ENCODE data around the gene PBXIP1.
"Not testable (repeated sequence)": the region's sequence is repeated elsewhere in the genome, so short reads cannot be mapped to it uniquely, and the experiment has no call there.

The PBXIP1 gene

GRCh38 chr1:154931940-154932487, 23.9 kb downstream of the PBXIP1 start:
- DNase-seq: no peak

- DNase-seq: no peak
Measured at GRCh38 chr1:154926201-154926600, 29.7 kb downstream of the PBXIP1 start.

GRCh38 chr1:154925335-154926170, 30.3 kb downstream of the PBXIP1 start:
- DNase-seq: no peak

- no peak for DNase-seq
Measured at GRCh38 chr1:154923695-154924094, 32.2 kb downstream of the PBXIP1 start.

GRCh38 chr1:154913273-154913672, 42.6 kb downstream of the PBXIP1 start:
- DNase-seq: no peak

GRCh38 chr1:154912755-154913154, 43.1 kb downstream of the PBXIP1 start:
- DNase-seq: no peak

GRCh38 chr1:154911691-154912550, 44.0 kb downstream of the PBXIP1 start:
- DNase-seq: no peak

- DNase-seq: no peak
Measured at GRCh38 chr1:154910851-154911250, 45.0 kb downstream of the PBXIP1 start.

GRCh38 chr1:154908937-154909336, 47.0 kb downstream of the PBXIP1 start:
- DNase-seq: no peak

GRCh38 chr1:154908129-154908528, 47.8 kb downstream of the PBXIP1 start:
- DNase-seq: not testable (repeated sequence)

GRCh38 chr1:154906621-154907081, 49.2 kb downstream of the PBXIP1 start:
- no peak for DNase-seq

GRCh38 chr1:154902938-154903566, 52.8 kb downstream of the PBXIP1 start:
- DNase-seq: no peak

GRCh38 chr1:154901591-154901990, 54.3 kb downstream of the PBXIP1 start:
- no peak for DNase-seq

GRCh38 chr1:154899041-154899440, 56.9 kb downstream of the PBXIP1 start:
- DNase-seq: no peak

GRCh38 chr1:154896771-154897286, 59.1 kb downstream of the PBXIP1 start:
- DNase-seq: no peak

GRCh38 chr1:154895798-154896197, 60.1 kb downstream of the PBXIP1 start:
- no peak for DNase-seq

Measured in NCI-H1930 (cell line).